ENCODE data around the gene BAG2.

The BAG2 gene

DNA sequence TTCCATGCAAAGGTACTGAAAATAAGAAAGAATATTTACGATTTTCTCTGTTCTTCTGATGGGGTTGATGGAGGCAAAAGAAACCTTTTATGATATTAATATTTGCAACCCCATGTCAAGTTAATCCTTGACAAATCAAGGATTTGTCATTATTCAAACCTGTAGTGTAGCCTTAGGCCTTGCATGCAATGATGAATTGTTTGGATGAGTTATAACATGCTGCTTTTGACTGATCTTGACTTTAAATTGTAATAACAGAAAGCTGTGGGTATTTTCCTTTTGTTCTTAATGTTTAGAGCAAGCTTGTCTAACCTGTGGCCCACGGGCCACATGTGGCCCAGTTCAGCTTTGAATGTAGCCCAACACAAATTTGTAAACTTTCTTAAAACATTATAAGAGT lies 13.0 kb upstream of the BAG2 start:
- DNase-seq (ENCODE audit: insufficient read length, low spot score) (no peak), FAIRE-seq (no peak)
- TF ChIP-seq, protein P1, sequence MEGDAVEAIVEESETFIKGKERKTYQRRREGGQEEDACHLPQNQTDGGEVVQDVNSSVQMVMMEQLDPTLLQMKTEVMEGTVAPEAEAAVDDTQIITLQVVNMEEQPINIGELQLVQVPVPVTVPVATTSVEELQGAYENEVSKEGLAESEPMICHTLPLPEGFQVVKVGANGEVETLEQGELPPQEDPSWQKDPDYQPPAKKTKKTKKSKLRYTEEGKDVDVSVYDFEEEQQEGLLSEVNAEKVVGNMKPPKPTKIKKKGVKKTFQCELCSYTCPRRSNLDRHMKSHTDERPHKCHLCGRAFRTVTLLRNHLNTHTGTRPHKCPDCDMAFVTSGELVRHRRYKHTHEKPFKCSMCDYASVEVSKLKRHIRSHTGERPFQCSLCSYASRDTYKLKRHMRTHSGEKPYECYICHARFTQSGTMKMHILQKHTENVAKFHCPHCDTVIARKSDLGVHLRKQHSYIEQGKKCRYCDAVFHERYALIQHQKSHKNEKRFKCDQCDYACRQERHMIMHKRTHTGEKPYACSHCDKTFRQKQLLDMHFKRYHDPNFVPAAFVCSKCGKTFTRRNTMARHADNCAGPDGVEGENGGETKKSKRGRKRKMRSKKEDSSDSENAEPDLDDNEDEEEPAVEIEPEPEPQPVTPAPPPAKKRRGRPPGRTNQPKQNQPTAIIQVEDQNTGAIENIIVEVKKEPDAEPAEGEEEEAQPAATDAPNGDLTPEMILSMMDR (IDR thresholded peaks at IDR 0.05; ENCODE audit: insufficient read depth, missing control alignments) = no peak

DNA sequence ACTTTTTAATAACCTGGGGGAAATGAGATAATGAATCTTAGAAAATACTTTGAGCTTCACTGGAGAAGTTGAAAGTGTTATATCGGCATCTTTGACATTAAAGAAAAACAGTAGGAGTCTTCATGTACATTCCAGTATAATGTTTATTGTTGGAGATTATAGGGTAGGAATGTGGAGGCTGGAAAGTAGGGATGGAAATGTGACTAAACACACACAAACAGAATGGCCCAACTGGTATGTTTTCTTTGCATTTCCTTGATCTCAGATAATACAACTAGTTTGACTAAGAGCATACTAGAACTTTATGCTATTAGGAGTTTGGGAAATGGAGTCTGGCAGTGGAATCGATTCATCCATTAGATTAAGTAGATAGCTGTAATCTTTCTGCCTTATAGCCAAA lies 10.1 kb upstream of the BAG2 start:
- TF ChIP-seq, protein P1 (IDR thresholded peaks at IDR 0.05; ENCODE audit: insufficient read depth, missing control alignments) = no peak
- DNase-seq (ENCODE audit: insufficient read length, low spot score) (no peak), FAIRE-seq (no peak)

DNA sequence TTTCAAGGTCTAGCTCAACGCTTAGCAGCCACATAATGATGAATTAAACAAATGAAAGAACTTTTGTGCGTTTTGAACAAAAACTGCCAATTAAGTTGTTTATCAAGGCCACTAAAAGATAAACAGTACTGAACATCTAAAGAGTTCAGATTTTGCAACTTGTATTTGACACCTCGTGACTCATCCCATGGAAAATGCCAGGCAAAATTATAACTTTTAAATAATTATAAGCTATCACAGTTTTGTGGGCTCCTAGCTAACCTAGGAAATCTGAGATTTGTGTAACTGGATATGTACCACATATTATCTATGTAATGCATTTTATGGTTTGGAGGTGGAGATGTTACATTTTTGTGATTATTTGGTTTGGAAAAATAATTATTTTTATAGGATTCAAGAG lies 9.6 kb upstream of the BAG2 start:
- FAIRE-seq (no peak), DNase-seq (ENCODE audit: insufficient read length, low spot score) (no peak)
- TF ChIP-seq, protein P1 (IDR thresholded peaks at IDR 0.05; ENCODE audit: insufficient read depth, missing control alignments) = no peak

- TF ChIP-seq, protein P1 (IDR thresholded peaks at IDR 0.05; ENCODE audit: insufficient read depth, missing control alignments) = no peak
- FAIRE-seq (no peak), DNase-seq (ENCODE audit: insufficient read length, low spot score) (no peak)
These were observed 8.2 kb upstream of the BAG2 start for GRCh38 chr6:57163956-57164355.

GRCh38 chr6:57165080-57165479 lies 7.0 kb upstream of the BAG2 start:
- FAIRE-seq = no peak
- TF ChIP-seq, protein P1 (IDR thresholded peaks at IDR 0.05; ENCODE audit: insufficient read depth, missing control alignments) = no peak

DNA sequence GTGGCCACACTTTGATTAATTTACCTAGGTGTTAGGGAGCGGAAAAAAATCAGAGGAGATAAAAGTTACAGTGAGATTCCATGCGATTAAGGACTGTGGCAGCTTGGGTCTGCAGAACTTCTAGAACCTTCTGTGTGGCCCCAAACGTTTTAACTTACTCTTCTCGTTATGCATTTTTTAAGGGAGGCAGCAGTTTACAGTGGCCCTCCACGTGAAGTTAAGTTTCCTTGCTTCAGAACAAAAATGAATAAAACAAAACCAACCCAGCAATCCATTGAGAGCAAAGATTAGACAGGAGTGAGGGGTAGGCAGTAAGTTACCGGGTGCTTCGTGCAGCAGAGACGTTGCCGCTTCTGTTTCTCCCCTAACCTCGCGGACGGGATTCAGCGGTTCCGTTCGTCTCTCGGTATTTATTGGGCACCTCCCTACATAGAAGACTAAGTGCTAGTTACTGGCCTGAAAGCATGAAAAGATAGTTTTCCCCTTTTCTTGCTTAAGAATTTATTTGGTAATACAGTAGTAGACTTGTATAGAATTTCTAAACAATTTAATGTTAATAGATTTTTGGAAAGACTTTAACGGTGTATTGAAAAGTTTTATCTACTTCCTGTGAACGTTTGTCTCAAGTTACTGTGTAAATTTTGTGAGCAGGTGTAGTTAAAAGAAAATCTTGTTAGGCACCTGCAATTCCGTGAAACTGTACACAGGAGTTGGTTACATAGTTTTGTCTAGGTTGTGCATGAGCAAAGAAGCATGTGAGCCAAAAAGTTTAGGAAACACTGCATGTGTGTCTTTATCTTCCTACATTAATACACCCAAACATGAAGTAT lies 1.1 kb downstream of the BAG2 start:
- FAIRE-seq = no peak
- TF ChIP-seq, protein P1 (IDR thresholded peaks at IDR 0.05; ENCODE audit: insufficient read depth, missing control alignments) = no peak
- no peak for DNase-seq (ENCODE audit: insufficient read length, low spot score)

More at GRCh38 chr6:57165080-57165479, 7.0 kb upstream of the BAG2 start:
- DNase-seq (ENCODE audit: insufficient read length, low spot score) = no peak

DNA sequence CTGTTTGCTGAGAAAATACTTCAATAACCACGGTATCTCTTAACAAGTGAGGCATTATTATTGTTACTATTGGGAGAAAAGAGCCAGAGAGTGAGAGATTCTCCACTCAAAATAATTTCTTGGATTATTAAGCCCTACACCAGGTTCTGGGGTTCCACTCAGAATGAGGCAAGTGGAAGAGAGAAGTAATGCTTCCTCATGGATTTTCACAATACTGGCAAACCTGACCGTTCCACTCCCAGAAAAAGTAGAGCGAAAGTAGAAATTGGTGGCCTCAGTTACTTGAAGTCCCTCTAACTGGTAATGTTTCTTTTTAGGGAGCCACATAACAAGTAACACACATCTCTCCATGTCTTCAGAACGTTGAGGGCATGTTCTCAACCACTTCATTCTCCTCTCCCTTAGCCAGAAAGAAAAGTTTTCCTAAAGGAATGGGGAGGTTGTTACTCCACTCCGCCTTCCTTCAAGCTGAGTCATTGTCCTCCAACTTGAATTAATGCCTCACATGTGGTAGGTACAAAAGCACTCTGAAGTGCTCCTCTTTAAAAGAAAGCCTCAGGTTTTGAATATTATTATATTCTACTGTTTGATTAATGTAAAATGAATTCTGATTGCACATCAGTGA lies 1.9 kb downstream of the BAG2 start:
- FAIRE-seq (no peak), DNase-seq (ENCODE audit: insufficient read length, low spot score) (no peak)
- TF ChIP-seq, protein P1 (IDR thresholded peaks at IDR 0.05; ENCODE audit: insufficient read depth, missing control alignments) = no peak

Data from D721Med (cell line).